GM21529 (cell line): ENCODE measurements around the gene UBE2E2.
"Not testable (repeated sequence)": the region's sequence is repeated elsewhere in the genome, so short reads cannot be mapped to it uniquely, and the experiment has no call there.

Experiments used
- ATAC-seq: cut with Tn5 transposase; IDR thresholded peaks from one replicate; pipeline ENCODE4 v1.9.1; 2021; ENCODE audit not compliant: unreplicated experiment

Gene UBE2E2

DNA sequence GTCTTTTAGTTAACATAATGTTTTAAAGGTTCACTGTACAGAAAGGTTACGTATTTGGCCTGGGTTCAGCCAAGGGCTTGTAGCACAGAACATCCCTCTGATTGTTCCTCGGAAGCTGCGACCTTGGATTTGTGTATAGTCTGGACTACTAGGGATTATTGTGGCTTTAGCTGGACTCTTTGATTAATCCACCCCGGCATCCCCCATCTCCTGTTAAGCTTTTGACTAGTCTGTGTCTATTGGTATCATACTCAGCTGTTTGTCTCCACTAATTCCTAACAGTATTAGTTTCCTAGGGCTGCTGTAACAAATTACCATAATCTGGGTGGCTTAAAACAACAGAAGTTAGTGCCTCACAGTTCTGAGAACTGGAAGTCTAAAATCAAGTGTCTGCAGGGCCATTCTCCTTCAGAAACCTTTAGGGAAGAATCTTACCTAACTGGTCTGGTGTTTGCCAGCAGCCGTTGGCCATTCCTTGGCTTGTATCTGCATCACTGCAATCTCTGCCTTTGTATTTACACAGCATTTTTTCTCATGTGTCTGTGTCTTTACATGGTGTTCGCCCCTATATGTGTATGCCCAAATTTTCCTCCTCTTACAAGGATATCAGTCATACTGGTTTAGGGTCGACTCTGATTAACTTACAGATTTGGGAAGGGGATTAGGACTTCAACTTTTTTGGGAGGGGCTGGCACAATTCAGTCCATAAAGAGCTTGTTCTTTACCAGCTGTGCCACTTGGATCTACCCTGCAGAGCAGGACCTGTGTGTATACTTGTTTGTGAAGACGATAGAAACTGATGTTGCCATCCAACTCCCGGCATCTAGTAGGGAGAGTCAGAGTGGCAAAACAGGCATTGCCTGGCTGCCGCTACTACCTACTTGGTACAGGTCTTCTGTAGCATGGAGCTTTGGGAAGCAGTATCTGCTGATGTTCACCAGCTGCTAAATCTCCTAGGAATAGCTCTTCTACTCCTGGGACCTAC is 117.8 kb downstream of the UBE2E2 start:
- no peak for ATAC-seq

DNA sequence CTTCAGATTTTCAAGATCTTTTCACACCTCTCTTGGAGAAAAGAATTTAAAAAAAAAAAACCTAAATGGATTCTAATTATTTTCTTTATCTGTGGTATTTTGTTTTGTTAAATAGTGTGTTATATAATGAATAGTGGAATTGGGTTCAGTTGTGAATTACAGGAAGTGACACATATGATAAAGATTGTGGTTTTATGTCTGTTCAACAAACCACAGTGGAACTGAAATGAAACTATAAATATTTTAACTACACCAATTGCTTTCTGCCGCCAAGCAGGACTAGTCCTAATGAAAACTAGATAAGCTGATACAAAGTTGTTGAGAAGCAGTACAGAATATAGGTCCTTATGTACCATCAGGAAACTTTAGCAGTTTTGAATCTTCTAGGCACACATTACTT is 121.6 kb downstream of the UBE2E2 start:
- peak; percentile 60 for ATAC-seq

DNA sequence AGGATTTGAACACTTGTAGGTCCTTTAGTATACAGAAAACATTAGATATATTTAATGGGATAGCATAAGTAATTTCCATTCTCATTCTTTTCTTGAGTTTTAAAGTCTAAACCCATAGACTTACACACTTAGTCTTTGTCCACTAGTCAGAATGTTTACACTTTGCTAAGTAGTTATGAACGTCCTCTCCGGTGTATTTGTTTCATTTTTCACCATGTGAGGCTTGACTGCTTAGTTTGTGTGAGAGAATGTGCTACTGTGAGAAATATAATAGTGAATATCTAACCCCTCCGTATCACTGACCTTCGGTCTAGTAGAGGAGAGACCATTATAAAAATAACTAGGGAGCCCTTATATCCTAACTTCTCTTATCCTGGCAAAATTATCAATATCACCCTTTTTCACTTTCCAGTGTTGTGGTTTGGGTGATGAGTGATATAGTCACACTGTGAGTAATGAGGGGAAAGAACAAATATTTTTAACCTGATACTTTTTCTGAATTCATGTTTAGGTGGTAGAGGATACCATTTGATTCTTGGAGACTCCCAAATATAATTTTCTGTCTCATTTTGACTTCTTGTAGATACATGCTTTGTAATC is 122.4 kb downstream of the UBE2E2 start:
- peak; percentile 61 for ATAC-seq

DNA sequence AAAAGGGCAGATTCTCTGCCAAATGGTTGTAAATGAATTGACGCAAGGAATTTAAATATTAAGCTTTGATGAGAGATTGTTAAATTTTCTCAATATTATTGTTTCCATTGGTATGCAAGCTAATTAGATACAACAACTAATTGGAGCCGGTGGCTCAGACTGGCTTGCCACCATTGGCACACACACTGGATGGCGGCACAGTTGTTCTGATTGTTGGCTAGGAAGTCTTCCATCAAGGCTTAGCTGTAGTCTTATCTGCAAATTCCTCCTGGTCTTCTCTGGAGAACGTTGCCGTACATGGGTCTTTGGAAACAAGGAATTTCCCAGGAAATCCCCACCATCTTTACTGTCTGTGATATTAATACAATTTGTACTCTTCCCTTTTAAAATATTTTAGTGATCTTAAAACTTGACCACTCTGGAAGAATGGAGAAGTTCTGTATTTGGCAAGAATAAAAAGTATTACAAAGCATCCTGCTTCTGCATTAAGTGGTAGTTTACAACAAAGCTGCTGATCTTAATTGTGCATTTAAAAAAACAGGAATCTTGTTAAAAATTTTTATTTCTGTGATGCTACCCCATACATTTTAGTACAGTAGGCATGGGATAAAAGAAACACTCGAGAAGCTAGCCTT is 126.5 kb downstream of the UBE2E2 start:
- ATAC-seq: no peak

DNA sequence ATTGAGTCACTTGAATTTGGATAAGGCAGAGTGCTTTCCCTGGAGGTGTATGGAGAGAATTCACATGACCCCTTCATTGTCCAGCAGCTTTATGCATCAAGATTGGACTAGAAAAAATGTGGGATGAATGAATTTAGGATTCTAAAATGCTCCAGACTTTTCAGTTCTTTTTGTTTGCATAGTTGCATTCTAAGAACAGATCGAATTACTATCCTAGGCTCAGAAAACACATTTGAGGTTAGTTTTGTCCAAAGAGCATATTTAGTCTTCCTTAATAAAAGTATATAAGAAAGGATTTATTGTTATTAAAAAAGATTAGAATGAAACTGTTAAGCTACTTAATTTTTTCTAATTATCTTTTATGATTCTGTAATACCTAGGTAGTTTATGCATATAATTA is 127.4 kb downstream of the UBE2E2 start:
- ATAC-seq: no peak

DNA sequence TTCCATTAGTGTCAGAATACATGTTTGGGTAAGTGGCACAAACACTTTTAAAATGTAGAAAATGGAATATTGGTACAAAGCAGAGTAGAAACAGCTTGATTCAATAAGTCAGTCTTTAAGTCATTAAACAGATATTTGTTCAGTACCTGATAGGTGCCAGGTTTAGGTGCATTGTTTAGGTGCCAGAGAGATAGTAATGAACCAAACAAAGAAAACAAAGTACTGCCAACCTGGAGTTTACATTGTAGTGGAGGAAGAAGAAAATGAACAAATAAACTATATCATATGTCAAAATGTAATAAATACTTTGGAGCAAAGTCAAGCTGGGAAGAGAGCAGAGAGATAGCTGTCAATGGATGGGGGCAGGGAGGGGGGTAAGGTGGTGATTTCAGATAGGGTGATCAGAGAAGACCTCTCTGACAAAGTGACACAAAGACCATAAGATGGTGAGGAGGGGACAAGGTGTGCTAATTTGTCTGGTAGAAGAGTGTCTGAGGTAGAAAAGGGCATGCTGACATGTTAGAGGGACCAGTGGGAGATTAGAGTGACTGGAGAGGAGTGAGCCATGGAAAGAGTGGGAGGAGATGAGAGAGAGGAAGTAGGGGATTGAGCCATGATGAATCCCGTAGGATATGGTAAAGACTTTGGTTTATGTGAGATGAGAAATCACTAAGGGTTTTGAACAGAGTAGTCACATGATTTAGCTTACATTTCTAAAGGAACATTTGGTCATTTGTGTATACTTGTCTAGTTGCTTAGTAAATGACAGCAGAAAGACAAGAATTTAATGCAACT is 128.2 kb downstream of the UBE2E2 start:
- no peak for ATAC-seq

DNA sequence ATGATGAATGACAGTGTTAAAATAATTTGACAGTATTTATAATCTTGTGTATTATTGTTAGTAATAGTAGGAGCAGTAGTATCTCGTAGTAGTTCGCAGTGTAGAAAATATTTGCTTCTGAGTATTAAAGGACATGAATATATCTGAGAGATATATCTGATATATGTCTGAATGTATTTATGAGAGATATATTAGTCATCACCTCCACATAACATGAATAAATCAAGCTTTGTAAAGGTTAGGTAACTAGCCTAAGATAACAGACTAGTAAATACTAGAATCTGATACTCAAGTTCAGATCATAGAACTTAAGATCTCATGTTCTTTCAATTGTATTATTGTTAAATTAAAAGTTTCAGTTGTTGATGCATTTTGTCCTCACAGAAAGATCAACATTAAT is 130.5 kb downstream of the UBE2E2 start:
- no peak for ATAC-seq

DNA sequence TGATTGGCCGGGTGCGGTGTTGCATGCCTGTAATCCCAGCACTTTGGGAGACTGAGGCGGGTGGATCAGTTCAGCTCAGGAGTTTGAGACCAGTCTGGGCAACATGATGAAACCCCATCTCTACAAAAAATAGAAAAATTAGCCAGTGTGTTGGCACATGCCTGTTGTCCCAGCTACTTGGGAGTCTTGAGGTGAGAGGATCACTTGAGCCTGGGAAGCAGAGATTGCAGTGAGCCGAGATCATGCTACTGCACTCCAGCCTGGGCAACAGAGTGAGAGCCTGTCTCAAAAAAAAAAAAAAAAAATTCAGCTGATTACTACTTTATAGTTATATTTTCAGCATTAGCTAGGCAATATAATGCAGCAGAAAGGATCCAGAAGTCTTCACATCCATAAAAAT is 133.7 kb downstream of the UBE2E2 start:
- not testable (repeated sequence) for ATAC-seq

DNA sequence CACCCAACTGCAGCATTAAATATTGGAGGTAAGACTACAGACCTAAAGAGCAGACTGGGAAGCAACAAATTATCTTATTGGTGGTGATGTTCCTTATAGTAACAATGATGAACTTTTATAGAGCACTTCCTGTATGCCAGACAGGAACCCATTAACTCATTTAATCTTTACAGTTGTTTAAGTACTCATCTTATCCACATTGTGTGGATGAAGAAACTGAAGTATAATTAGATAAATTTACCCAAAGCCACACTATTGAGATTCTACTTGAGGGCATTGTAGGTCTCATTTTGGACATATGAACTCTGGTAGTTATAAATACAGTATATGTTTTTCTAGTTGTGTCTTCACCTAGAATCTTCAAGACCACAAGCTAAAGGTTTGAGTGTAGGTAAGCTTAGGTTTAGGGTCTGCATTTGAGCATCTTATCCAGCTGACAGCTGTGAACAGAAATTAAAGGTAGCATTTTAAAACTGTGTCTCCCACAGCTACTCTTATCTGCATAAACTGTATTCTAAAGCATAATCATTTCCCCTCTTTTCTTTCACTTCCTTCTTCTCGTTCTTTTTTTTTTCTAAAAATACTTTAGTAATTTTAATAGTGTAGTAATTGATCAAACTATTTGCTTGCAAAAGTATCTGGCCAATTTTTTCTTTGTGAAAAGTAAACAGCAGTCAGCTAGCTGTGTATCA is 138.2 kb downstream of the UBE2E2 start:
- peak; percentile 74 for ATAC-seq

DNA sequence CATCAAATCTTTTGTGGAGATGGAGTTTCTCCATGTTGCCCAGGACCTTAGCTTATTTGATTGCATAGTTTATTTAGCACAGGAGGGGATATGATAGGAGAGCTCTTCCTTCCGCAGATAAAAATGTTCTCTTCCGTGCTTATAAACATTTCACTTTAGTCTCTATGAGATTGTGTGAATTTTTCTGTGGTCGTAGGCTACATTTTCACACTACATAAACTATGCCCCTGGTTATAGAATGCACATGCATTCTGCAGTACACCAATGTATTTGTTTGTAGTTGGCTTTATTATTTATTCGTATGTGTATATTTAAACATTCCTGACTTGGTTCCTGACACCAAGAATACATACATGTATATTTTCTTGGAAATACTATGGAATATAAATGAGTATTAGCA is 139.2 kb downstream of the UBE2E2 start:
- no peak for ATAC-seq

DNA sequence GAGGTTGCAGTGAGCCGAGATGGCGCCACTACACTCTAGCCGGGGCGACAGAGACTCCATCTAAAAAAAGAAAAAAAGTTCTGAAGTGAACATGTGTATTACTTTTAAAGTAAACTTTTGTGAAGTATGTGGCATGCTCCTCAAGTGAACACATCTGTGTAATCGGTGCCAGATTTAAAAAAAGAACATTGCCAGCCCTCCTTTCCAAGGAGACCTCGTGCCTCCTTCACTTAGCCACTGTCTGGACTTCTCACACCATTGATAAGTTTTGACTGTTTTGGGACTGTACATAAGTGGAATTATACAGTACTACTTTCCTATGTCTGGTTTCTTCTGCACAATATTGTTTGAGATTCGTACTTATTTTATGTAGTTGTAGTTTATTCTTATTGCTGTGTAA is 140.4 kb downstream of the UBE2E2 start:
- ATAC-seq: no peak

DNA sequence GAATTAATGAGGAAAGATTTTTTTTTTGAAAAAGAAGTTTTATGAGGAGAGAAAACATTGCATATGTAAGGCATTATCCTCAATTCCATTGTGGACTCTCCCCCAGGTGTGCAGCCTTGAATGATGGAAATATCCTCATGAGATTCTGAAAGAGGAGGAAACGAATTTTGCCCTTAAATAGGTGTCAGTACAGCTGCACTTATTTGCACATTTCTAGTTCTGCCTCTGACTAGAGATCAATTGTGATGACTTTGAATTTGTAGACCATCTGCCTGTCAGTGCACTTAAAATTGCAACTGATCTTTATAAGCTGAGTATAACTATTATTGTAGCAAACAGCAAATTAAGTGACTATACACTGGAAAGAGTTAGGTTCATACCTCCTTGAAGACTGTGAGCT is 141.8 kb downstream of the UBE2E2 start:
- no peak for ATAC-seq

DNA sequence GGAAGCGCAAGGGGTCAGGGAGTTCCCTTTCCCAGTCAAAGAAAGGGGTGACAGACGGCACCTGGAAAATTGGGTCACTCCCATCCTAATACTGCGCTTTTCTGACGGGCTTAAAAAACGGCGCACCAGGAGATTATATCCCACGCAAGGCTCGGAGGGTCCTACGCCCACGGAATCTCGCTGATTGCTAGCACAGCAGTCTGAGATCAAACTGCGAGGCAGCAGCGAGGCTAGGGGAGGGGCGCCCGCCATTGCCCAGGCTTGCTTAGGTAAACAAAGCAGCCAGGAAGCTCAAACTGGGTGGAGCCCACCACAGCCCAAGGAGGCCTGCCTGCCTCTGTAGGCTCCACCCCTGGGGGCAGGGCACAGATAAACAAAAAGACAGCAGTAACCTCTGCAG is 146.3 kb downstream of the UBE2E2 start:
- ATAC-seq: not testable (repeated sequence)

DNA sequence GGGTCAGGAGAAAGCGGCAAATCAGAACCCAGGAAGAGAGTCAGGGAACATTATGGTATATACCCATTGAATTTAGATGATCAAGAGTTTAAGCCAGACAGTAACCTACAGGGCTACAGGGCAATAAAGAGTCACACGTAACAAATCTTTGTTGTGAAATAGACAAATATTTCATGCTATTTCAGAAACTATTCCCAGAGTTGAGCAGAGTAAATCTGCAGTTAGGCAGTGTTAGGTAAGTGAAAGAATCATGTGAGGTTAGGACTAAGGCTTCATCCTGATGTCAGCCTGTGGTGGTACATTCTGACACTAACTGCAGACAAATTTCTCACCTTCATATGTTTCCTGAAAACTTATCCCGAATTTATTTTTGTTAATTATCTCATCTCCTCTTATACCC is 153.0 kb downstream of the UBE2E2 start:
- ATAC-seq: no peak

DNA sequence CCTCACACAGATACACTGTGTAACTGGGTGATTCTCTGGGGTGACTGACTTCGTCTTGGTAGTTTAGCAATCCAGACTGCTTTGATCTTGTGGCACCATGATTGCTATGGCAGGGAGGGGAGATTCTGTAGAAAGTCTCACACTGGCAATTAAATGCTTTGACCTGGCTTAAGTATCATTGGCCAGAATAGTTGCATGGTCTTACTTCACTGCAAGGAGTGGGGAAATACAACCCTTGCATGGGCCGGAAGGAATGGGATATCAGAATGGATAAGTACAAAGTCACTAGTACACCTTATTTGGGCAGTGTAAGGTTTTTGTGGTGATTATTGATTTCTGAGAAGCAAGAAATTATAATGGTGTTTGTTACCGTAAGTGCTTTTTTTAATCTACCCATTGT is 153.8 kb downstream of the UBE2E2 start:
- ATAC-seq: no peak

DNA sequence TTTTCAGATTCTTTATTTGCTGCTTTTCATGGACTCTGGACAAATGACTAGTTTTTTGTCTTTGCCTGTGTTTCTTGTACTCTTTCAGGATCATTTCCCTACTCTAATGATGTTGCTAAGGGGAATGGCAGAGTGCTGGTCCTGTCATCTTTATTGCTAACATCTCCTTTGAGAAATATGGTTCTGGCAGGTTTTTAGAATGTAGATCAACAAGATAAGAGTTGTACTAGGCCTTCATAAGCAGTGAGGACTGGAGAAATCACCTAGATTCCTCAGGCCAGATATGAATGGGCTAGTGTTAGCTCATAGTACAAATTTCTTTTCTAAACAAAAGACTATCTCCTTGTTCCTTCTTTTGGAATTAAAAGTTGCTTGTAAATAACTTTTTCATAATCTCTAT is 156.0 kb downstream of the UBE2E2 start:
- no peak for ATAC-seq

DNA sequence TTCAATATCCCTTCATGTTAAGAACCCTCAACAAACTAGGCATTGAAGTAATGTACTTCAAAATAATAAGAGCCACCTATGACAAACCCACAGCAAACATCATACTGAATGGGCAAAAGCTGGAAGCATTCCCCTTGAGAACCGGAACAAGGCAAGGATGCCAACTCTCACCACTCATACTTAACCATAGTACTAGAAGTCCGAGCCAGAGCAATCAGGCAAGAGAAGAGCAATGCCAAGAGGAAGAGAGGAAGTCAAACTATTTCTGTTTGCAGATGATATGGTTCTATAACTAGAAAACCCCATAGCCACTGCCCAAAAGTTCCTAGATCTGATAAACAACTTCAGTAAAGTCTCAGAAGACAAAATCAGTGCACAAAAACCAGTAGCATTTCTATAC is 161.9 kb downstream of the UBE2E2 start:
- ATAC-seq: no peak

DNA sequence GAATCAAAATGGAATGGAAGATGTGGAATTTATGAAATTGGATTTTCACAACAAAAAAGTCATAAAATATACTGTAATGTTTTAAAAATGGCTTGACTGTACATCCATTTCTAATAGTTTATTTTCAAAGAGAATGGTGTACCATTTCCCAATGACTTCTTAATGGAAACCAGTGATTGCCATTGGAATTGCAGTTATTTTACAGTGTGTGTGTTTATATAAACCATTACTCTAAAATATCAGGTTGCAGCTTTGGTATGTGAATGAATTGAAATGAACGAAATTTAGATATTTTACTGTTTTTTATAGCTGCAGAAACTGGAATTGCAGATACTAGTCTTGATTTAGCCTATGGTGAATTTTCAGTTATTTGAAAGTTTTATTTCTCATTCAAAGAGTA is 165.6 kb downstream of the UBE2E2 start:
- ATAC-seq: no peak

DNA sequence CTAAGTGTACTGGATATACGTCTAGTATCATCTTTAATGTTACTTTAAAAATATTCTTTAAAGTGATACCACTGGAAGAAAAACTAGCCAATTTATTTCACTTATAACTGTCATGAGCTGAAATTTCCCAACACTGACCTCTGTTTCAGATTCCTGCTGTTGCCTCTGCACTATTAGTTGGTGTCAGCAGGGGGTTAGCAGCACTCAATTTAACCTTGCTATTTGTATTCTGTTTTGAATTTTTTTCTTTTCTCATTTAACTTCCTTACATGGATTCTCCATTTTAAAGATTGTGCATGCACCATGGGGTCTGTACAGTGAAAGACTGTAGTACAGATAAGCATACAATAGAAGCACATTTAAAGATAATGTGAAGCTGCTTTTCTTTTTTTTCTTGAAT is 169.2 kb downstream of the UBE2E2 start:
- ATAC-seq: no peak

DNA sequence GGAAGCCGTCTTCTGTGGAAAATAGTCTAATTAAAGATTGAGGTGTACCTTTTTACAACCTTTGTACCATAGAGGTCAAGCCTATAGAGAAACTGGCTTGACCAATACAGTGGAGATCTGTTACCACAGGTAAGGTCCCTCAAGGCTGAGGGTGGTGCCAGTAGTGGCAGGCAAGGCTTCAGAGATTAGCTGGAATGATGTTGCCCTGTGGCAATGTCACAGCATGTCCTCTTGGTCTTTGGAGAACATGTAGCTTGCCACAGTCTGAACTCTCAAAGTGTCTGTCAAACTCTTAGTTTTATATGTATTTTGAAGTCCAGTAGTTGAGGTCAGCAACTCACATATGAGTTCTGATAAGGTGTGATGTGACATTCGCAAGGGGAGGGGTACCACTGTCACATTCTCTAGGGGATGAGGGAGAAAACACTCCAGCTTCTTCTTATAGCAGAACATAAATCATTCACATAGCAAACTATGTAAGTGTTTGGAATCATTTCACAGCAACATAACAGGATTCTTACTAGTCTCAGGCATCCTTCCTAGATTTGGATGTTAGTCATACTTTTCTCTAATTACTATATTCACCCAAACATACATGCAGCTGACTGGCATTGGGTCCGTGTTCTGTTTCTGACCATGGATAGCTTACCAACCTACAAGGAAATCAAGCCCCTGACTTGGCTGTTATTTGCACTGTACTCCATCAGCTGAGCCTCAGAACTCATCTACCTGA is 173.6 kb downstream of the UBE2E2 start:
- ATAC-seq: no peak
